ENCODE data around the gene HLA-DOA. TPM values are rescaled to one million over a fixed set of nuclear protein-coding genes. Genes with fewer than 3 reads are reported as not detected.

Gene HLA-DOA
- total RNA-seq, 1 donor from 2014 or later = 0.48 TPM

DNA sequence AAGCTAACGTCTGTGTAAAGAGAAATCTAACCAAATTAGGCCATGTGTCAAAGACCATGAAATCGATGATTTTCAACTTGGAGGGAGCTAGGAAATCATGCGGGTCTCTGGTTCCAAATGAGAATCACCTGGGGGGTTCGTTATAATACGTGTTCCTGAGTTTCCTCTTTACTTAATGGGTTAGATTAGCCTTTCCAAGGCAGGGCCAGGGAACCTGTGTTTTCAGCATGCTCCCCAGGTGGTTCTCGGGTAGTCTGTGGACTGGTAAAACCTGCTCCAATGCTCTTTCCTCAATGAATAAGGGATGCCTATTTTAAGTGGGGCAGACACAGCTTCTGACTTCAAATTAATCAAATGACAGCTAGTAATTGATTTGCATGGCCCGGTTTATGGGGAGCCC is 965 bp upstream of the HLA-DOA start:
- no peaks in the 10 kb centered on the region for H3K79me2 ChIP-seq (ENCODE audit: insufficient read depth, low read length)
- H2AFZ ChIP-seq (ENCODE audit: low read depth, low read length) = no peak overlapping the region
- no peaks in the 10 kb centered on the region for H3K36me3 ChIP-seq (ENCODE audit: insufficient read depth, low read length)
- Mint-ChIP-seq H3K27ac (ENCODE audit: unreplicated experiment) (no peak overlapping the region), H3K36me3 (ENCODE audit: low read depth, unreplicated experiment) (no peaks in the 10 kb centered on the region), H3K9me3 (ENCODE audit: unreplicated experiment) (no peaks in the 10 kb centered on the region), H3K27me3 (ENCODE audit: low read depth, unreplicated experiment) (peaks cover 22% of the 10 kb centered on the region), H3K4me3 (ENCODE audit: unreplicated experiment) (no peak overlapping the region), H3K4me1 (ENCODE audit: low read depth, unreplicated experiment) (no peaks in the 10 kb centered on the region)
- DNase-seq (ENCODE audit: low read depth) = no peak
- no peaks in the 10 kb centered on the region for H3K9me3 ChIP-seq (ENCODE audit: insufficient read depth, low read depth, low read length)
- no peak overlapping the region for H3K9ac ChIP-seq (ENCODE audit: low read length)
- peaks cover 3% of the 10 kb centered on the region for H3K4me1 ChIP-seq (ENCODE audit: insufficient read depth, low read length)
- peaks cover 19% of the 10 kb centered on the region for H3K27me3 ChIP-seq (ENCODE audit: insufficient read depth, low read length)
- H3K27ac ChIP-seq (ENCODE audit: low read depth, low read length) = no peak overlapping the region
- FAIRE-seq = no peak
- H3K4me2 ChIP-seq (ENCODE audit: low read length) = no peak overlapping the region
- no peaks in the 10 kb centered on the region for H4K20me1 ChIP-seq (ENCODE audit: insufficient read depth, low read length)
- no peak overlapping the region for H3K4me3 ChIP-seq (ENCODE audit: insufficient read depth, low read depth, low read length)
- no peak for TF ChIP-seq EZH2 (IDR thresholded peaks at IDR 0.05; ENCODE audit: insufficient read depth, low read length)
- TF ChIP-seq, protein P1, sequence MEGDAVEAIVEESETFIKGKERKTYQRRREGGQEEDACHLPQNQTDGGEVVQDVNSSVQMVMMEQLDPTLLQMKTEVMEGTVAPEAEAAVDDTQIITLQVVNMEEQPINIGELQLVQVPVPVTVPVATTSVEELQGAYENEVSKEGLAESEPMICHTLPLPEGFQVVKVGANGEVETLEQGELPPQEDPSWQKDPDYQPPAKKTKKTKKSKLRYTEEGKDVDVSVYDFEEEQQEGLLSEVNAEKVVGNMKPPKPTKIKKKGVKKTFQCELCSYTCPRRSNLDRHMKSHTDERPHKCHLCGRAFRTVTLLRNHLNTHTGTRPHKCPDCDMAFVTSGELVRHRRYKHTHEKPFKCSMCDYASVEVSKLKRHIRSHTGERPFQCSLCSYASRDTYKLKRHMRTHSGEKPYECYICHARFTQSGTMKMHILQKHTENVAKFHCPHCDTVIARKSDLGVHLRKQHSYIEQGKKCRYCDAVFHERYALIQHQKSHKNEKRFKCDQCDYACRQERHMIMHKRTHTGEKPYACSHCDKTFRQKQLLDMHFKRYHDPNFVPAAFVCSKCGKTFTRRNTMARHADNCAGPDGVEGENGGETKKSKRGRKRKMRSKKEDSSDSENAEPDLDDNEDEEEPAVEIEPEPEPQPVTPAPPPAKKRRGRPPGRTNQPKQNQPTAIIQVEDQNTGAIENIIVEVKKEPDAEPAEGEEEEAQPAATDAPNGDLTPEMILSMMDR (IDR thresholded peaks at IDR 0.05; ENCODE audit: insufficient read depth, low read depth, low read length) = no peak

DNA sequence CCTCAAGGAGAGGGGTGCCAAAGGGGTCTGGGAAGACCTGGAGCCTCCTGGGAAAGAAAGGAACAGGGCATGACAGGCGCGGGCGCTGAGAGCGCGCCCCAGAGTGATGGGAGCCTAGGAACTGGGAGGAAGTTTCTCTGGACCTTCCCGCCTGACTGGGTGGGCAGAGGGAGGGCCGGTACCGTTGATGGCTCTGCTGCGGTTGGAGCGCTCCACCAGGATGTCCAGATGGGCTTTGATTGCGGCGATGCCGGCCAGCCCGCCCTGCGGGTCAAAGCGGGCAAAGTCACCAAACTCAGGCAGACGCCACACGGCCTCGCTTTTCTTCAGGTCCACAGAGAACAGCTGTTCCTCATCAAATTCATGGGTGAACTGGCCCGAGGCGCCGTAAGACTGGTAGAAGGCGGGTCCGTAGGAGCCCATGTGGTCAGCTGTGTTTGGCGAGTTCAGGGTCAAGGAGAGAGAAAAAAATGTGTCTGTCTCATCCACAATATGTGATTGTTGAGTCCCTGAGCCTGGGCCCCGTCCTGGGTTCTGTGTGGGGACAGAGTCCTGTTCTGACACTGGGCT is 1.5 kb downstream of the HLA-DOA start:
- no peak overlapping the region for H2AFZ ChIP-seq (ENCODE audit: low read depth, low read length)
- no peaks in the 10 kb centered on the region for H3K9me3 ChIP-seq (ENCODE audit: insufficient read depth, low read depth, low read length)
- no peak overlapping the region for H3K9ac ChIP-seq (ENCODE audit: low read length)
- Mint-ChIP-seq H3K4me1 (ENCODE audit: low read depth, unreplicated experiment) (no peaks in the 10 kb centered on the region), H3K36me3 (ENCODE audit: low read depth, unreplicated experiment) (no peaks in the 10 kb centered on the region), H3K27ac (ENCODE audit: unreplicated experiment) (no peak overlapping the region), H3K9me3 (ENCODE audit: unreplicated experiment) (no peaks in the 10 kb centered on the region), H3K27me3 (ENCODE audit: low read depth, unreplicated experiment) (peaks cover 27% of the 10 kb centered on the region), H3K4me3 (ENCODE audit: unreplicated experiment) (no peak overlapping the region)
- H3K27ac ChIP-seq (ENCODE audit: low read depth, low read length) = no peak overlapping the region
- H3K4me2 ChIP-seq (ENCODE audit: low read length) = no peak overlapping the region
- DNase-seq (ENCODE audit: low read depth) (no peak), FAIRE-seq (no peak)
- H3K27me3 ChIP-seq (ENCODE audit: insufficient read depth, low read length) = peaks cover 24% of the 10 kb centered on the region
- no peaks in the 10 kb centered on the region for H3K36me3 ChIP-seq (ENCODE audit: insufficient read depth, low read length)
- no peaks in the 10 kb centered on the region for H4K20me1 ChIP-seq (ENCODE audit: insufficient read depth, low read length)
- peaks cover 3% of the 10 kb centered on the region for H3K4me1 ChIP-seq (ENCODE audit: insufficient read depth, low read length)
- no peak overlapping the region for H3K4me3 ChIP-seq (ENCODE audit: insufficient read depth, low read depth, low read length)
- TF ChIP-seq, protein P1 (IDR thresholded peaks at IDR 0.05; ENCODE audit: insufficient read depth, low read depth, low read length) = no peak
- no peak for TF ChIP-seq EZH2 (IDR thresholded peaks at IDR 0.05; ENCODE audit: insufficient read depth, low read length)
- no peaks in the 10 kb centered on the region for H3K79me2 ChIP-seq (ENCODE audit: insufficient read depth, low read length)

DNA sequence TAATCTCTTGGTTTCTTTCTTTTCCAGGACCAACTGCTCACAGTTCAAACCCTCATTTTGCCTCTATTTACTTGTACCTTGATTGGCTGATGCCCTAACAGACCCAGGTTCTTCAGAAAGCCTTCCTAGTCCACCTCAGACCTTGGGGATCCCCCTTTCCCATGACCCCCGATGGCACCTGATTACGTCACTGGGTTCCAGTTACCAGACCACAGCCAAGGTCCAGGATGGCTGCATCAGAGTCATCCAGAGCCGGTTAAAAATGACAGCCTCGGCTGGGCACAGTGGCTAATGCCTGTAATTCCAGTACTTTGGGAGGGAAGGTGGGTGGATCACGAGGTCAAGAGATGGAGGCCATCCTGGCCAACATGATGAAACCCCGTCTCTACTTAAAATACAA is 4.5 kb downstream of the HLA-DOA start:
- Mint-ChIP-seq H3K9me3 (ENCODE audit: unreplicated experiment) (no peaks in the 10 kb centered on the region), H3K36me3 (ENCODE audit: low read depth, unreplicated experiment) (no peaks in the 10 kb centered on the region), H3K27me3 (ENCODE audit: low read depth, unreplicated experiment) (peaks cover 39% of the 10 kb centered on the region), H3K4me3 (ENCODE audit: unreplicated experiment) (no peak overlapping the region), H3K27ac (ENCODE audit: unreplicated experiment) (no peak overlapping the region), H3K4me1 (ENCODE audit: low read depth, unreplicated experiment) (peaks cover 2% of the 10 kb centered on the region)
- H3K27me3 ChIP-seq (ENCODE audit: insufficient read depth, low read length) = peaks cover 41% of the 10 kb centered on the region
- H4K20me1 ChIP-seq (ENCODE audit: insufficient read depth, low read length) = no peaks in the 10 kb centered on the region
- DNase-seq (ENCODE audit: low read depth) (no peak), FAIRE-seq (no peak)
- H3K79me2 ChIP-seq (ENCODE audit: insufficient read depth, low read length) = no peaks in the 10 kb centered on the region
- no peak overlapping the region for H3K9ac ChIP-seq (ENCODE audit: low read length)
- no peak overlapping the region for H3K27ac ChIP-seq (ENCODE audit: low read depth, low read length)
- no peak for TF ChIP-seq EZH2 (IDR thresholded peaks at IDR 0.05; ENCODE audit: insufficient read depth, low read length)
- TF ChIP-seq, protein P1 (IDR thresholded peaks at IDR 0.05; ENCODE audit: insufficient read depth, low read depth, low read length) = no peak
- no peak overlapping the region for H2AFZ ChIP-seq (ENCODE audit: low read depth, low read length)
- H3K36me3 ChIP-seq (ENCODE audit: insufficient read depth, low read length) = no peaks in the 10 kb centered on the region
- no peak overlapping the region for H3K4me3 ChIP-seq (ENCODE audit: insufficient read depth, low read depth, low read length)
- H3K9me3 ChIP-seq (ENCODE audit: insufficient read depth, low read depth, low read length) = no peaks in the 10 kb centered on the region
- H3K4me1 ChIP-seq (ENCODE audit: insufficient read depth, low read length) = peaks cover 3% of the 10 kb centered on the region
- H3K4me2 ChIP-seq (ENCODE audit: low read length) = no peak overlapping the region

Measured in astrocyte (in vitro differentiated cells and primary cell).